ENCODE results near the gene SH3GL1.

Gene SH3GL1

GRCh38 chr19:4441994-4442818 lies 41.9 kb upstream of the SH3GL1 start:
- Histone ChIP-seq H3K36me3 (replicated peaks) (peaks cover 93% of the 10 kb centered on the region), H3K27me3 (ENCODE audit: low read depth) (no peaks in the 10 kb centered on the region), H3K9me3 (no peaks in the 10 kb centered on the region), H3K4me1 (no peaks in the 10 kb centered on the region), H3K4me3 (no peak overlapping the region)
- in situ Hi-C loops (cut with MboI; ENCODE audit: low sequenced_read_pairs): no loop called here
- DNase-seq (ENCODE audit: low spot score in 2 of 2): no peak

- Histone ChIP-seq H3K4me1 (no peaks in the 10 kb centered on the region), H3K4me3 (no peak overlapping the region), H3K9me3 (no peaks in the 10 kb centered on the region), H3K27me3 (ENCODE audit: low read depth) (no peaks in the 10 kb centered on the region), H3K36me3 (replicated peaks) (peaks cover 91% of the 10 kb centered on the region)
- no peak for DNase-seq (ENCODE audit: low spot score in 2 of 2)
- in situ Hi-C loops (cut with MboI; ENCODE audit: low sequenced_read_pairs): no loop called here
Measured at GRCh38 chr19:4439243-4439642, 38.9 kb upstream of the SH3GL1 start.

GRCh38 chr19:4437103-4437502 lies 36.8 kb upstream of the SH3GL1 start:
- DNase-seq (ENCODE audit: low spot score in 2 of 2): no peak
- Histone ChIP-seq H3K9me3 (no peaks in the 10 kb centered on the region), H3K4me1 (no peaks in the 10 kb centered on the region), H3K27me3 (ENCODE audit: low read depth) (no peaks in the 10 kb centered on the region), H3K36me3 (replicated peaks) (peaks cover 93% of the 10 kb centered on the region), H3K4me3 (no peak overlapping the region)
- in situ Hi-C loops (cut with MboI; ENCODE audit: low sequenced_read_pairs): no loop called here

- Histone ChIP-seq H3K27me3 (ENCODE audit: low read depth) (no peaks in the 10 kb centered on the region), H3K9me3 (no peaks in the 10 kb centered on the region), H3K36me3 (replicated peaks) (peaks cover 95% of the 10 kb centered on the region), H3K4me3 (no peak overlapping the region), H3K4me1 (no peaks in the 10 kb centered on the region)
- DNase-seq (ENCODE audit: low spot score in 2 of 2): no peak
- in situ Hi-C loops (cut with MboI; ENCODE audit: low sequenced_read_pairs): no loop called here
Measured at GRCh38 chr19:4436231-4436630, 35.9 kb upstream of the SH3GL1 start.

GRCh38 chr19:4434391-4434790 lies 34.0 kb upstream of the SH3GL1 start:
- no peaks in the 10 kb centered on the region for H3K9me3 ChIP-seq
- no peak for DNase-seq (ENCODE audit: low spot score in 2 of 2)
- no peak overlapping the region for H3K4me3 ChIP-seq
- no peaks in the 10 kb centered on the region for H3K27me3 ChIP-seq (ENCODE audit: low read depth)
- H3K4me1 ChIP-seq: no peaks in the 10 kb centered on the region
- in situ Hi-C loops (cut with MboI; ENCODE audit: low sequenced_read_pairs): no loop called here
- peaks cover 98% of the 10 kb centered on the region for H3K36me3 ChIP-seq (replicated peaks)

GRCh38 chr19:4432918-4433506 lies 32.7 kb upstream of the SH3GL1 start:
- no peak overlapping the region for H3K4me3 ChIP-seq
- in situ Hi-C loops (cut with MboI; ENCODE audit: low sequenced_read_pairs): no loop called here
- H3K4me1 ChIP-seq: no peaks in the 10 kb centered on the region
- no peaks in the 10 kb centered on the region for H3K27me3 ChIP-seq (ENCODE audit: low read depth)
- H3K9me3 ChIP-seq: no peaks in the 10 kb centered on the region
- no peak for DNase-seq (ENCODE audit: low spot score in 2 of 2)
- H3K36me3 ChIP-seq (replicated peaks): peaks cover 96% of the 10 kb centered on the region

- H3K4me1 ChIP-seq: no peaks in the 10 kb centered on the region
- H3K36me3 ChIP-seq (replicated peaks): peaks cover 86% of the 10 kb centered on the region
- no peaks in the 10 kb centered on the region for H3K9me3 ChIP-seq
- in situ Hi-C loops (cut with MboI; ENCODE audit: low sequenced_read_pairs): no loop called here
- H3K27me3 ChIP-seq (ENCODE audit: low read depth): no peaks in the 10 kb centered on the region
- H3K4me3 ChIP-seq: no peak overlapping the region
- no peak for DNase-seq (ENCODE audit: low spot score in 2 of 2)
Measured at GRCh38 chr19:4431808-4432674, 31.7 kb upstream of the SH3GL1 start.

- no peaks in the 10 kb centered on the region for H3K27me3 ChIP-seq (ENCODE audit: low read depth)
- DNase-seq (ENCODE audit: low spot score in 2 of 2): no peak
- H3K4me3 ChIP-seq: no peak overlapping the region
- in situ Hi-C loops (cut with MboI; ENCODE audit: low sequenced_read_pairs): no loop called here
- peaks cover 83% of the 10 kb centered on the region for H3K36me3 ChIP-seq (replicated peaks)
- H3K4me1 ChIP-seq: no peaks in the 10 kb centered on the region
- no peaks in the 10 kb centered on the region for H3K9me3 ChIP-seq
Measured at GRCh38 chr19:4431296-4431695, 30.9 kb upstream of the SH3GL1 start.

GRCh38 chr19:4430760-4431159 lies 30.4 kb upstream of the SH3GL1 start:
- no peaks in the 10 kb centered on the region for H3K27me3 ChIP-seq (ENCODE audit: low read depth)
- DNase-seq (ENCODE audit: low spot score in 2 of 2): no peak
- no peak overlapping the region for H3K4me3 ChIP-seq
- no peaks in the 10 kb centered on the region for H3K4me1 ChIP-seq
- H3K9me3 ChIP-seq: no peaks in the 10 kb centered on the region
- H3K36me3 ChIP-seq (replicated peaks): peaks cover 82% of the 10 kb centered on the region
- in situ Hi-C loops (cut with MboI; ENCODE audit: low sequenced_read_pairs): no loop called here

- Histone ChIP-seq H3K27me3 (ENCODE audit: low read depth) (no peaks in the 10 kb centered on the region), H3K4me1 (no peaks in the 10 kb centered on the region), H3K9me3 (no peaks in the 10 kb centered on the region), H3K36me3 (replicated peaks) (peaks cover 84% of the 10 kb centered on the region), H3K4me3 (no peak overlapping the region)
- in situ Hi-C loops (cut with MboI; ENCODE audit: low sequenced_read_pairs): no loop called here
- no peak for DNase-seq (ENCODE audit: low spot score in 2 of 2)
Measured at GRCh38 chr19:4429771-4430171, 29.4 kb upstream of the SH3GL1 start.

- no peak overlapping the region for H3K4me3 ChIP-seq
- in situ Hi-C loops (cut with MboI; ENCODE audit: low sequenced_read_pairs): no loop called here
- H3K36me3 ChIP-seq (replicated peaks): peaks cover 84% of the 10 kb centered on the region
- no peak for DNase-seq (ENCODE audit: low spot score in 2 of 2)
- H3K9me3 ChIP-seq: no peaks in the 10 kb centered on the region
- no peaks in the 10 kb centered on the region for H3K27me3 ChIP-seq (ENCODE audit: low read depth)
- H3K4me1 ChIP-seq: no peaks in the 10 kb centered on the region
Measured at GRCh38 chr19:4429256-4429655, 28.9 kb upstream of the SH3GL1 start.

- Histone ChIP-seq H3K9me3 (no peaks in the 10 kb centered on the region), H3K4me1 (no peaks in the 10 kb centered on the region), H3K36me3 (replicated peaks) (peaks cover 84% of the 10 kb centered on the region), H3K4me3 (no peak overlapping the region), H3K27me3 (ENCODE audit: low read depth) (no peaks in the 10 kb centered on the region)
- in situ Hi-C loops (cut with MboI; ENCODE audit: low sequenced_read_pairs): no loop called here
- DNase-seq (ENCODE audit: low spot score in 2 of 2): no peak
Measured at GRCh38 chr19:4428326-4428975, 28.1 kb upstream of the SH3GL1 start.

GRCh38 chr19:4425537-4425936 lies 25.2 kb upstream of the SH3GL1 start:
- DNase-seq (ENCODE audit: low spot score in 2 of 2): no peak
- in situ Hi-C loops (cut with MboI; ENCODE audit: low sequenced_read_pairs): no loop called here
- no peaks in the 10 kb centered on the region for H3K9me3 ChIP-seq
- no peaks in the 10 kb centered on the region for H3K4me1 ChIP-seq
- H3K27me3 ChIP-seq (ENCODE audit: low read depth): no peaks in the 10 kb centered on the region
- H3K4me3 ChIP-seq: no peak overlapping the region
- H3K36me3 ChIP-seq (replicated peaks): peaks cover 81% of the 10 kb centered on the region
